ENCODE results near the gene PLA2G2D. TPM values are rescaled to one million over a fixed set of nuclear protein-coding genes. Genes with fewer than 3 reads are reported as not detected.

Gene PLA2G2D
- total RNA-seq, 1 donor from 2014 or later: not detected

DNA sequence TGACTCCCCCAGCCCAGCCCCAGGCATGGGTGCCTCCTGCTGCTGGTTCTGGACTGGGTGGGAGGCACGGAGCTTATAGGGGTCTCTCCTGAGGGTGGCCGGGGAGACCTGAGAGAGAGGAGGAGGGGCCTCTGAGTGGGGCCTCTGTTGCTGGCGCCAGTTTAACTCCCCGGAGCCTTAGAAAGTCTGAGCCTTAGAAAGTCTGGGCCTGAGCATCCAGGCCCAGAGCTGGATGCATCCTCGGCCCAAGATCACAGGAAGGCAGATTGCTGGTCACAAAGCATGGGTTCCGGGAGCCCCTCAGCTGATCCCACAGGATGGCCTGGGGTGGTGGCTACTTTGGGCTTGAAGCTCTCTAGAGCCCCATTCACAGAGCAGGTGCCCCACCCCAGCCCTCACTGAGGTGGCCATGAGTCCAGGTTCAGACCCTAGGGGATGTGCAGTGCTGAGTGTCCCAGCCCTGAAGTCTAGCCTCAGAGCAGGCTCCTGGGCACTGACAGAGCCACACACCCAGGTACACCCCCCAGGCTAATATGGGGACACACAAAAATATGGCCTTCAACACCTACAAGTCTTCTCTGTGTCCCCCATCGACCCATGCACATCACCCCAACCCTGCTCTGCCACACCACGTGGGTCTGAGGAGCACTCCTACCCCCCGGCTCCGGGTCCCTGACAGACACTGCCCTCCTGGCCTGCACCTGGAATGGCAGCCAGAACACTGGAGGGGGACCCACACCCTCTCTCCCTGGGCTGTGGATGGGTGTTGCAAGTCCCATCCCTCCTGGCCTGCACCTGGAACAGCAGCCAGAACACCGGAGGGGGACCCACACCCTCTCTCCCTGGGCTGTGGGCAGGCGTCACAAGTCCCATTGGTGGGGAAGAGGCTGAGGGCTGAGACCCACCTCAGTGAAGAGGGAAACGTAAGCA lies 29.5 kb upstream of the PLA2G2D start:
- Mint-ChIP-seq H3K36me3 (ENCODE audit: insufficient read depth) (no peaks in the 10 kb centered on the region), H3K27me3 (peaks cover 7% of the 10 kb centered on the region), H3K9me3 (ENCODE audit: low read depth) (no peaks in the 10 kb centered on the region), H3K4me3 (ENCODE audit: low read depth) (no peak overlapping the region), H3K4me1 (ENCODE audit: low read depth) (no peaks in the 10 kb centered on the region), H3K27ac (no peak overlapping the region)
- DNase-seq (ENCODE audit: low spot score, unreplicated experiment): no peak
- TF ChIP-seq, protein P1, sequence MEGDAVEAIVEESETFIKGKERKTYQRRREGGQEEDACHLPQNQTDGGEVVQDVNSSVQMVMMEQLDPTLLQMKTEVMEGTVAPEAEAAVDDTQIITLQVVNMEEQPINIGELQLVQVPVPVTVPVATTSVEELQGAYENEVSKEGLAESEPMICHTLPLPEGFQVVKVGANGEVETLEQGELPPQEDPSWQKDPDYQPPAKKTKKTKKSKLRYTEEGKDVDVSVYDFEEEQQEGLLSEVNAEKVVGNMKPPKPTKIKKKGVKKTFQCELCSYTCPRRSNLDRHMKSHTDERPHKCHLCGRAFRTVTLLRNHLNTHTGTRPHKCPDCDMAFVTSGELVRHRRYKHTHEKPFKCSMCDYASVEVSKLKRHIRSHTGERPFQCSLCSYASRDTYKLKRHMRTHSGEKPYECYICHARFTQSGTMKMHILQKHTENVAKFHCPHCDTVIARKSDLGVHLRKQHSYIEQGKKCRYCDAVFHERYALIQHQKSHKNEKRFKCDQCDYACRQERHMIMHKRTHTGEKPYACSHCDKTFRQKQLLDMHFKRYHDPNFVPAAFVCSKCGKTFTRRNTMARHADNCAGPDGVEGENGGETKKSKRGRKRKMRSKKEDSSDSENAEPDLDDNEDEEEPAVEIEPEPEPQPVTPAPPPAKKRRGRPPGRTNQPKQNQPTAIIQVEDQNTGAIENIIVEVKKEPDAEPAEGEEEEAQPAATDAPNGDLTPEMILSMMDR (IDR thresholded peaks at IDR 0.05; ENCODE audit: unreplicated experiment): no peak

- no peaks in the 10 kb centered on the region for H3K9me3 Mint-ChIP-seq (ENCODE audit: low read depth)
- TF ChIP-seq, protein P1 (IDR thresholded peaks at IDR 0.05; ENCODE audit: unreplicated experiment): no peak
- no peaks in the 10 kb centered on the region for H3K4me1 Mint-ChIP-seq (ENCODE audit: low read depth)
- H3K4me3 Mint-ChIP-seq (ENCODE audit: low read depth): no peak overlapping the region
- DNase-seq (ENCODE audit: low spot score, unreplicated experiment): no peak
- no peaks in the 10 kb centered on the region for H3K36me3 Mint-ChIP-seq (ENCODE audit: insufficient read depth)
- no peak overlapping the region for H3K27ac Mint-ChIP-seq
- peaks cover 7% of the 10 kb centered on the region for H3K27me3 Mint-ChIP-seq
These were observed 28.7 kb upstream of the PLA2G2D start for GRCh38 chr1:20147846-20148570.

GRCh38 chr1:20143734-20144565 lies 24.6 kb upstream of the PLA2G2D start:
- no peak for DNase-seq (ENCODE audit: low spot score, unreplicated experiment)
- Mint-ChIP-seq H3K36me3 (ENCODE audit: insufficient read depth) (no peaks in the 10 kb centered on the region), H3K9me3 (ENCODE audit: low read depth) (no peaks in the 10 kb centered on the region), H3K4me3 (ENCODE audit: low read depth) (no peak overlapping the region), H3K4me1 (ENCODE audit: low read depth) (no peaks in the 10 kb centered on the region), H3K27me3 (peaks cover 20% of the 10 kb centered on the region), H3K27ac (no peak overlapping the region)
- TF ChIP-seq, protein P1 (IDR thresholded peaks at IDR 0.05; ENCODE audit: unreplicated experiment): no peak

DNA sequence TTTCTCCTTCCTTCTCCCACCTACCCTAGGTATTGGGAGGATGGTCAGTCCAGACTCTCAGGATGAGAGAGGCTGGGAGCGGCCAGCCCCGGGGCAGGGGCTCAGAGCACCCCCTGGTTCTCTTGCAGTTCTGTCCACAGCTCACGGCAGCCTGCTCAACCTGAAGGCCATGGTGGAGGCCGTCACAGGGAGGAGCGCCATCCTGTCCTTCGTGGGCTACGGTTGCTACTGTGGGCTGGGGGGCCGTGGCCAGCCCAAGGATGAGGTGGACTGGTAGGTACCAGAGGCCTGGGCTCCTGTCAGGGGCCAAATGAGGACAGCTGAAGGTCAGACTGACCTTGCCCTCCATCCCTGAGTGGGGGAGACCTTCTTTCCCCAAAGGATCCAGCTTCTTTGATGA lies 24.0 kb upstream of the PLA2G2D start:
- Mint-ChIP-seq H3K4me1 (ENCODE audit: low read depth) (no peaks in the 10 kb centered on the region), H3K4me3 (ENCODE audit: low read depth) (no peak overlapping the region), H3K27me3 (peaks cover 20% of the 10 kb centered on the region), H3K9me3 (ENCODE audit: low read depth) (no peaks in the 10 kb centered on the region), H3K36me3 (ENCODE audit: insufficient read depth) (no peaks in the 10 kb centered on the region), H3K27ac (no peak overlapping the region)
- no peak for DNase-seq (ENCODE audit: low spot score, unreplicated experiment)
- TF ChIP-seq, protein P1 (IDR thresholded peaks at IDR 0.05; ENCODE audit: unreplicated experiment): no peak

Measured in progenitor cell of endocrine pancreas (in vitro differentiated cells).